ENCODE data around the gene SASH1.

SASH1 gene

GRCh38 chr6:148502083-148502772 is 159.6 kb downstream of the SASH1 start:
- DNase-seq, result no peak

GRCh38 chr6:148502773-148503135 is 160.1 kb downstream of the SASH1 start:
- no peak for DNase-seq

- no peak for DNase-seq
Observed at GRCh38 chr6:148503703-148504102, 161.1 kb downstream of the SASH1 start.

GRCh38 chr6:148507774-148508173 is 165.1 kb downstream of the SASH1 start:
- DNase-seq, result no peak

- no peak for DNase-seq
Observed at GRCh38 chr6:148508401-148509041, 165.9 kb downstream of the SASH1 start.

- DNase-seq, result no peak
Observed at GRCh38 chr6:148509119-148509799, 166.6 kb downstream of the SASH1 start.

GRCh38 chr6:148509800-148510581 is 167.4 kb downstream of the SASH1 start:
- DNase-seq, result no peak

- no peak for DNase-seq
Observed at GRCh38 chr6:148513145-148514071, 170.8 kb downstream of the SASH1 start.

- DNase-seq, result no peak
Observed at GRCh38 chr6:148514091-148514845, 171.6 kb downstream of the SASH1 start.

GRCh38 chr6:148516217-148516616 is 173.6 kb downstream of the SASH1 start:
- no peak for DNase-seq

GRCh38 chr6:148516617-148517016 is 174.0 kb downstream of the SASH1 start:
- no peak for DNase-seq

- no peak for DNase-seq
Observed at GRCh38 chr6:148517470-148517869, 174.8 kb downstream of the SASH1 start.

- no peak for DNase-seq
Observed at GRCh38 chr6:148518511-148519156, 176.0 kb downstream of the SASH1 start.

- no peak for DNase-seq
Observed at GRCh38 chr6:148520109-148520841, 177.6 kb downstream of the SASH1 start.

GRCh38 chr6:148521158-148521557 is 178.5 kb downstream of the SASH1 start:
- no peak for DNase-seq

- DNase-seq, result no peak
Observed at GRCh38 chr6:148521586-148521985, 178.9 kb downstream of the SASH1 start.

- DNase-seq, result no peak
Observed at GRCh38 chr6:148523048-148523447, 180.4 kb downstream of the SASH1 start.

GRCh38 chr6:148523551-148523950 is 180.9 kb downstream of the SASH1 start:
- no peak for DNase-seq

- DNase-seq, result no peak
Observed at GRCh38 chr6:148524471-148524882, 181.8 kb downstream of the SASH1 start.

GRCh38 chr6:148524976-148525375 is 182.3 kb downstream of the SASH1 start:
- no peak for DNase-seq

Measured in activated T-cell treated with anti-CD3 and anti-CD28 coated beads, Interleukin-2, amount 50 U/mL, for 48 hours (primary cell).